Measurements from ENCODE around the gene TMTC4.
"Not testable (repeated sequence)": the region's sequence is repeated elsewhere in the genome, so short reads cannot be mapped to it uniquely, and the experiment has no call there.

The TMTC4 gene

GRCh38 chr13:100619940-100620339, 54.7 kb downstream of the TMTC4 start:
- DNase-seq: no peak

- DNase-seq: not testable (repeated sequence)
Observed at GRCh38 chr13:100618897-100619296, 55.7 kb downstream of the TMTC4 start.

- no peak for DNase-seq
Observed at GRCh38 chr13:100613031-100613430, 61.6 kb downstream of the TMTC4 start.

- no peak for DNase-seq
Observed at GRCh38 chr13:100611678-100612492, 62.7 kb downstream of the TMTC4 start.

- DNase-seq: no peak
Observed at GRCh38 chr13:100610391-100611347, 63.9 kb downstream of the TMTC4 start.

- DNase-seq: no peak
Observed at GRCh38 chr13:100608906-100609305, 65.7 kb downstream of the TMTC4 start.

GRCh38 chr13:100608489-100608888, 66.1 kb downstream of the TMTC4 start:
- DNase-seq: no peak

GRCh38 chr13:100604918-100605710, 69.5 kb downstream of the TMTC4 start:
- no peak for DNase-seq

GRCh38 chr13:100602493-100603111, 72.0 kb downstream of the TMTC4 start:
- DNase-seq: no peak

- DNase-seq: no peak
Observed at GRCh38 chr13:100601716-100602115, 72.9 kb downstream of the TMTC4 start.

GRCh38 chr13:100600915-100601314, 73.7 kb downstream of the TMTC4 start:
- DNase-seq: no peak

- no peak for DNase-seq
Observed at GRCh38 chr13:100600461-100600860, 74.1 kb downstream of the TMTC4 start.

- no peak for DNase-seq
Observed at GRCh38 chr13:100597253-100597652, 77.3 kb downstream of the TMTC4 start.

GRCh38 chr13:100596516-100596915, 78.1 kb downstream of the TMTC4 start:
- DNase-seq: no peak

- DNase-seq: no peak
Observed at GRCh38 chr13:100594731-100595130, 79.9 kb downstream of the TMTC4 start.

- no peak for DNase-seq
Observed at GRCh38 chr13:100594255-100594654, 80.3 kb downstream of the TMTC4 start.

GRCh38 chr13:100589178-100589725, 85.3 kb downstream of the TMTC4 start:
- no peak for DNase-seq

- DNase-seq: peak; percentile 35
Observed at GRCh38 chr13:100588331-100589177, 86.0 kb downstream of the TMTC4 start, which contains the start of gene GGACT. GGACT (minus strand) TSS chr13:100588789; CDS start chr13:100532591, 56,198 bp downstream.

- DNase-seq: no peak
Observed at GRCh38 chr13:100584896-100585295, 89.7 kb downstream of the TMTC4 start.

- no peak for DNase-seq
Observed at GRCh38 chr13:100581504-100581903, 93.1 kb downstream of the TMTC4 start.

GRCh38 chr13:100581030-100581429, 93.6 kb downstream of the TMTC4 start:
- no peak for DNase-seq
